ENCODE measurements around the gene TWF2. TPM values are rescaled to one million over a fixed set of nuclear protein-coding genes. Genes with fewer than 3 reads are reported as not detected.

Gene TWF2
- total RNA-seq = 56.5 and 72.7 TPM in 2 replicates

GRCh38 chr3:52238761-52239701 is at the start of gene TWF2:
TSS of gene TWF2 (minus strand) at chr3:52239158. CDS start at chr3:52239016, 142 bp downstream.

GRCh38 chr3:52278510-52279069 is 39.6 kb upstream of the TWF2 start, which contains the start of gene WDR82:
TSS of gene WDR82 (minus strand) at chr3:52278649. CDS start at chr3:52278361, 288 bp downstream.

GRCh38 chr3:52245322-52246263 is 6.6 kb upstream of the TWF2 start, which contains the start of gene PPM1M:
TSS of gene PPM1M (plus strand) at chr3:52245759. CDS start at chr3:52245825, 66 bp downstream.

GRCh38 chr3:52225452-52226228 is 13.3 kb downstream of the TWF2 start, which contains the start of gene TLR9:
TSS of gene TLR9 (minus strand) at chr3:52225645. CDS start at chr3:52225529, 116 bp downstream.

GRCh38 chr3:52197842-52198625 is 40.9 kb downstream of the TWF2 start, which contains the start of gene ALAS1:
TSS of gene ALAS1 (plus strand) at chr3:52198160. CDS start at chr3:52199242, 1,082 bp downstream.

Other genes with a start within 250 kb of the TWF2 start
- gene RPL29, start 243.3 kb downstream of the TWF2 start, total RNA-seq = 590 and 640 TPM in 2 replicates
- 11.1 and 17.5 TPM in 2 replicates for gene DUSP7, start 182.6 kb downstream of the TWF2 start, total RNA-seq
- gene POC1A, start 84.7 kb downstream of the TWF2 start, total RNA-seq = 5.4 and 7.4 TPM in 2 replicates
- gene ALAS1, start 41.0 kb downstream of the TWF2 start, total RNA-seq = 24.9 and 40.3 TPM in 2 replicates
- under 0.01 and 0.23 TPM in 2 replicates for gene TLR9, start 13.5 kb downstream of the TWF2 start, total RNA-seq
- 28.5 and 28.8 TPM in 2 replicates for gene PPM1M, start 6.6 kb upstream of the TWF2 start, total RNA-seq
- 85.0 and 91.9 TPM in 2 replicates for gene WDR82, start 39.5 kb upstream of the TWF2 start, total RNA-seq
- 4.7 and 5.3 TPM in 2 replicates for gene GLYCTK, start 48.7 kb upstream of the TWF2 start, total RNA-seq
- 4.2 and 5.5 TPM in 2 replicates for gene DNAH1, start 77.2 kb upstream of the TWF2 start, total RNA-seq
- 47.4 and 64.7 TPM in 2 replicates for gene BAP1, start 170.8 kb upstream of the TWF2 start, total RNA-seq
- gene PHF7, start 171.5 kb upstream of the TWF2 start, total RNA-seq = 3.5 and 3.8 TPM in 2 replicates
- 0.03 and 0.13 TPM in 2 replicates for gene SEMA3G, start 205.9 kb upstream of the TWF2 start, total RNA-seq
- 0.23 and 2.6 TPM in 2 replicates for gene TNNC1, start 214.9 kb upstream of the TWF2 start, total RNA-seq
- gene NISCH, start 216.4 kb upstream of the TWF2 start, total RNA-seq = 87.9 and 109 TPM in 2 replicates